Fibroblast of villous mesenchyme (primary cell): ENCODE measurements around the gene TRPT1. TPM values are rescaled to one million over a fixed set of nuclear protein-coding genes. Genes with fewer than 3 reads are reported as not detected.

Experiments used
- DNase-seq: peaks from one replicate; pipeline ENCODE4 v3.0.0-alpha.2; 2010; ENCODE audit warnings: low read depth
- H3K4me3 ChIP-seq: 2 replicates; pipeline ENCODE4 v1.5.1; 2011; ENCODE audit warnings: low read depth, mild to moderate bottlenecking, low read length
- CTCF ChIP-seq: IDR thresholded peaks from 2 replicates; pipeline ENCODE4 v1.5.1; 2012; ENCODE audit warnings: low read depth, mild to moderate bottlenecking, low read length; ENCODE audit not compliant: insufficient read depth
- total RNA-seq: library from RNA; depleted of rRNA; stranded (reverse); fragments of >200 nt; gene quantifications from 2 replicates; pipeline ENCODE4 v1.2.3, GENCODE V29; 2012

The TRPT1 gene
- total RNA-seq, 1 donor, result 32.4 TPM

- no peak for DNase-seq
- H3K4me3 ChIP-seq, result no peak overlapping the region
- no peak for TF ChIP-seq CTCF
Observed at GRCh38 chr11:64198511-64198910, 27.5 kb downstream of the TRPT1 start.

GRCh38 chr11:64196626-64197025, 29.4 kb downstream of the TRPT1 start:
- H3K4me3 ChIP-seq, result no peak overlapping the region
- no peak for DNase-seq
- TF ChIP-seq CTCF, result no peak

GRCh38 chr11:64192434-64192833, 33.6 kb downstream of the TRPT1 start:
- no peak for TF ChIP-seq CTCF
- H3K4me3 ChIP-seq, result no peak overlapping the region
- DNase-seq, result no peak

GRCh38 chr11:64186492-64187165, 39.4 kb downstream of the TRPT1 start:
- no peak for TF ChIP-seq CTCF
- DNase-seq, result peak; percentile 28
- no peak overlapping the region for H3K4me3 ChIP-seq

GRCh38 chr11:64185693-64186491, 40.1 kb downstream of the TRPT1 start, which contains the start of gene STIP1:
STIP1 (plus strand) TSS chr11:64186171; CDS start chr11:64186262, 91 bp downstream.
- TF ChIP-seq CTCF, result peak; percentile 29
- peak within 1 kb of the TSS; percentile 65 for H3K4me3 ChIP-seq
- DNase-seq, result peak; percentile 100

- TF ChIP-seq CTCF, result peak; percentile 37
- peak; percentile 91 for DNase-seq
- H3K4me3 ChIP-seq, result peak overlapping the region; percentile 65
Observed at GRCh38 chr11:64185175-64185692, 40.8 kb downstream of the TRPT1 start.
